ENCODE data around the gene AGER. TPM values are rescaled to one million over a fixed set of nuclear protein-coding genes. Genes with fewer than 3 reads are reported as not detected.

The AGER gene
- total and polyA plus RNA-seq, 9 of the 15 experiments (the other 6 are each of a cell fraction or from before 2014, with no cell fraction given), result 1.2 to 11.5 (median 4.1) TPM

DNA sequence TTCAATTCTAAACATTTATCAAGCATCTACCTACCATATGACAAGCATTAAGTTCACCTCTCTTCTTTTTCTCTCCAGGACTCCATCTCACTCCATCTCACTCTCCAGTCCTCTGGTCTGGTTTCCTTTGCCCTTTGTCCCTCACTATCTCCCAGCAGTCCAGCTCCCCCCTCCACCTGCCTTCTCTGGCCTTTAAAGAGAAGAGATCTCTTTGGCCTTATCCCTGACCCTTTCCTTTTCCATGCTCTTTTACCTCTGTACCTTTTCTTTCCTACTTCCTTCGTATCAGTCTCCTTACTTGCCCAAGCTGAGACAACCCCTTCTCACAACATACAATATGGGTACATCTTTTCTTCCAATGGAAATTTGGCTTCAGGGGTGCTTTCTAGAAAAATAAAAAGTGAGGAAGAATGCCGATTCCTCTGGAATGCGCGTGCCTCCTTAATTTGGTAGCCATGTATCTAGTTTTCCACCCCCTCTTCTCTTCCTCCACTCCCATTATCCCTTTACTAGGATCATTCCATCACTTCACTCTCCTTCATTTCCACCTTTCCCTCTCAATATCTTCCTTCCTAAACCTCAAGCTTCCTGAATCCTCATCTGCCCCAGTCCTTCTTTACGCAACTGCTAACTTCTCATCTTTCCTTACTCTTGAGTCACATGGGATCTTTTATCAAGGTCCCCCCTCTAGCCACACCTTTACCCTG, 7.4 kb downstream of the AGER start (continued):
- TF ChIP-seq, protein P1, sequence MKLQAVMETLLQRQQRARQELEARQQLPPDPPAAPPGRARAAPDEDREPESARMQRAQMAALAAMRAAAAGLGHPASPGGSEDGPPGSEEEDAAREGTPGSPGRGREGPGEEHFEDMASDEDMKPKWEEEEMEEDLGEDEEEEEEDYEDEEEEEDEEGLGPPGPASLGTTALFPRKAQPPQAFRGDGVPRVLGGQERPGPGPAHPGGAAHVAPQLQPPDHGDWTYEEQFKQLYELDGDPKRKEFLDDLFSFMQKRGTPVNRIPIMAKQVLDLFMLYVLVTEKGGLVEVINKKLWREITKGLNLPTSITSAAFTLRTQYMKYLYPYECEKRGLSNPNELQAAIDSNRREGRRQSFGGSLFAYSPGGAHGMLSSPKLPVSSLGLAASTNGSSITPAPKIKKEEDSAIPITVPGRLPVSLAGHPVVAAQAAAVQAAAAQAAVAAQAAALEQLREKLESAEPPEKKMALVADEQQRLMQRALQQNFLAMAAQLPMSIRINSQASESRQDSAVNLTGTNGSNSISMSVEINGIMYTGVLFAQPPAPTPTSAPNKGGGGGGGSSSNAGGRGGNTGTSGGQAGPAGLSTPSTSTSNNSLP (IDR thresholded peaks at IDR 0.05; ENCODE audit: borderline replicate concordance, low read depth, low read length), result no peak
- no peak for TF ChIP-seq TAL1 (IDR thresholded peaks at IDR 0.05)
- TF ChIP-seq ESRRA (IDR thresholded peaks at IDR 0.05; ENCODE audit: borderline replicate concordance, low read depth), result no peak
- no peak for TF ChIP-seq RBM17 (IDR thresholded peaks at IDR 0.05; ENCODE audit: borderline replicate concordance, low read depth, low read length)
- no peak for TF ChIP-seq SPI1 (IDR thresholded peaks at IDR 0.05; ENCODE audit: borderline replicate concordance, low read depth, low read length)
- no peak; the same call in 1 of the 2 replicates for TF ChIP-seq CC2D1A (IDR thresholded peaks at IDR 0.05)
- 0 out of 2 replicates have a peak, but pooled peaks have one; percentile 46 for TF ChIP-seq DPF2 (IDR thresholded peaks at IDR 0.05)
- TF ChIP-seq ZNF146 (CRISPR knock-in tag; IDR thresholded peaks at IDR 0.05; ENCODE audit: unreplicated experiment), result no peak
- TF ChIP-seq NCOA2 (IDR thresholded peaks at IDR 0.05; ENCODE audit: partially characterized antibody in 2 of 2), result no peak
- no peak for TF ChIP-seq NFYB (IDR thresholded peaks at IDR 0.05; ENCODE audit: extremely low read depth, insufficient read length)
- no peak for TF ChIP-seq SP2 (IDR thresholded peaks at IDR 0.05; ENCODE audit: extremely low read depth, low read depth, low read length, poor library complexity, severe bottlenecking)
- peak; percentile 89; the same call in 1 of the 2 replicates for TF ChIP-seq ZC3H8 (IDR thresholded peaks at IDR 0.05)
- no peak for TF ChIP-seq CHD1 (IDR thresholded peaks at IDR 0.05; ENCODE audit: low read length)
- TF ChIP-seq, protein P2, sequence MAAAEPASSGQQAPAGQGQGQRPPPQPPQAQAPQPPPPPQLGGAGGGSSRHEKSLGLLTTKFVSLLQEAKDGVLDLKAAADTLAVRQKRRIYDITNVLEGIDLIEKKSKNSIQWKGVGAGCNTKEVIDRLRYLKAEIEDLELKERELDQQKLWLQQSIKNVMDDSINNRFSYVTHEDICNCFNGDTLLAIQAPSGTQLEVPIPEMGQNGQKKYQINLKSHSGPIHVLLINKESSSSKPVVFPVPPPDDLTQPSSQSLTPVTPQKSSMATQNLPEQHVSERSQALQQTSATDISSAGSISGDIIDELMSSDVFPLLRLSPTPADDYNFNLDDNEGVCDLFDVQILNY (CRISPR knock-in tag; IDR thresholded peaks at IDR 0.05), result no peak
- TF ChIP-seq, protein P3, sequence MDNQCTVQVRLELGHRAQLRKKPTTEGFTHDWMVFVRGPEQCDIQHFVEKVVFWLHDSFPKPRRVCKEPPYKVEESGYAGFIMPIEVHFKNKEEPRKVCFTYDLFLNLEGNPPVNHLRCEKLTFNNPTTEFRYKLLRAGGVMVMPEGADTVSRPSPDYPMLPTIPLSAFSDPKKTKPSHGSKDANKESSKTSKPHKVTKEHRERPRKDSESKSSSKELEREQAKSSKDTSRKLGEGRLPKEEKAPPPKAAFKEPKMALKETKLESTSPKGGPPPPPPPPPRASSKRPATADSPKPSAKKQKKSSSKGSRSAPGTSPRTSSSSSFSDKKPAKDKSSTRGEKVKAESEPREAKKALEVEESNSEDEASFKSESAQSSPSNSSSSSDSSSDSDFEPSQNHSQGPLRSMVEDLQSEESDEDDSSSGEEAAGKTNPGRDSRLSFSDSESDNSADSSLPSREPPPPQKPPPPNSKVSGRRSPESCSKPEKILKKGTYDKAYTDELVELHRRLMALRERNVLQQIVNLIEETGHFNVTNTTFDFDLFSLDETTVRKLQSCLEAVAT (IDR thresholded peaks at IDR 0.05), result peak; percentile 69 to 71; a peak in 2 of 4 replicates
- TF ChIP-seq, protein P4, sequence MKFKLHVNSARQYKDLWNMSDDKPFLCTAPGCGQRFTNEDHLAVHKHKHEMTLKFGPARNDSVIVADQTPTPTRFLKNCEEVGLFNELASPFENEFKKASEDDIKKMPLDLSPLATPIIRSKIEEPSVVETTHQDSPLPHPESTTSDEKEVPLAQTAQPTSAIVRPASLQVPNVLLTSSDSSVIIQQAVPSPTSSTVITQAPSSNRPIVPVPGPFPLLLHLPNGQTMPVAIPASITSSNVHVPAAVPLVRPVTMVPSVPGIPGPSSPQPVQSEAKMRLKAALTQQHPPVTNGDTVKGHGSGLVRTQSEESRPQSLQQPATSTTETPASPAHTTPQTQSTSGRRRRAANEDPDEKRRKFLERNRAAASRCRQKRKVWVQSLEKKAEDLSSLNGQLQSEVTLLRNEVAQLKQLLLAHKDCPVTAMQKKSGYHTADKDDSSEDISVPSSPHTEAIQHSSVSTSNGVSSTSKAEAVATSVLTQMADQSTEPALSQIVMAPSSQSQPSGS (CRISPR knock-in tag; IDR thresholded peaks at IDR 0.05), result no peak
- TF ChIP-seq PRMT5 (CRISPR knock-in tag; IDR thresholded peaks at IDR 0.05), result no peak
- TF ChIP-seq IRF2 (CRISPR knock-in tag; IDR thresholded peaks at IDR 0.05), result no peak
- TF ChIP-seq PHTF2 (CRISPR knock-in tag; IDR thresholded peaks at IDR 0.05), result no peak
- TF ChIP-seq RB1 (IDR thresholded peaks at IDR 0.05; ENCODE audit: low read depth), result no peak
- no peak for TF ChIP-seq ZNF253 (CRISPR knock-in tag; conservative IDR thresholded peaks at IDR 0.05)
- TF ChIP-seq HDAC6 (IDR thresholded peaks at IDR 0.05; ENCODE audit: low read depth, low read length), result no peak
- TF ChIP-seq U2AF2 (optimal IDR thresholded peaks at IDR 0.05; ENCODE audit: low read depth, low read length), result no peak
